Panc1 (cell line): ENCODE measurements around the gene RPL14. TPM values are rescaled to one million over a fixed set of nuclear protein-coding genes. Genes with fewer than 3 reads are reported as not detected.

Experiments used
- ATAC-seq: fragments of 200-7000 bp; cut with Tn5 transposase; 2 replicates; pipeline ENCODE4 v1.9.1; 2020; ENCODE audit warnings: mild to moderate bottlenecking, moderate library complexity
- BruUV-seq: library from RNA; stranded (reverse); fragments of 400-500 nt; replicated peaks from 2 replicates; lab custom pipeline; 2021; lab: Mats Ljungman, UMichigan
- CTCF ChIA-PET: fragments of 300-600 bp; sonication (Branson Sonifier 250); formaldehyde crosslinking; loops from one replicate; lab custom pipeline; 2022; ENCODE audit warnings: antibody characterized with exemption; lab: Charles Lee
- POLR2A ChIA-PET: fragments of 300-600 bp; sonication (Branson Sonifier 250); formaldehyde crosslinking; loops from one replicate; lab custom pipeline; 2022; ENCODE audit warnings: antibody characterized with exemption; lab: Charles Lee
- DNase-seq: peaks from one replicate; pipeline ENCODE4 v3.0.0-alpha.2; 2010; ENCODE audit warnings: low read depth, low spot score
- H3K27ac ChIP-seq: 2 replicates; pipeline ENCODE4 v1.5.1; 2011; ENCODE audit warnings: mild to moderate bottlenecking, low read length, inconsistent platforms
- H3K27me3 ChIP-seq: fragments of 200-500 bp; sonication (Bioruptor generic); 2 replicates; pipeline ENCODE4 v1.6.0; 2014; ENCODE audit warnings: low read length, inconsistent platforms; ENCODE audit not compliant: control insufficient read depth, insufficient read depth
- H3K36me3 ChIP-seq: fragments of 200-500 bp; sonication (Bioruptor generic); 2 replicates; pipeline ENCODE4 v1.5.1; 2014; ENCODE audit warnings: inconsistent platforms, mild to moderate bottlenecking, low read length, moderate library complexity; ENCODE audit not compliant: control insufficient read depth, insufficient read depth
- H3K4me1 ChIP-seq: 2 replicates; pipeline ENCODE4 v1.5.1; 2011; ENCODE audit warnings: inconsistent platforms, mild to moderate bottlenecking, low read length, moderate library complexity; ENCODE audit not compliant: control insufficient read depth, insufficient read depth
- H3K4me3 ChIP-seq, 2 experiments: 2 replicates each; pipeline ENCODE4 v1.5.1; 2011 to 2012; ENCODE audit warnings: low read depth in 2 of 2, low read length in 2 of 2, mild to moderate bottlenecking in 2 of 2, inconsistent platforms in 1 of 2, moderate library complexity in 1 of 2
- H3K9me3 ChIP-seq: fragments of 200-500 bp; sonication (Bioruptor generic); 2 replicates; pipeline ENCODE4 v1.5.1; 2014; ENCODE audit warnings: low read depth, mild to moderate bottlenecking, inconsistent platforms, low read length, moderate library complexity; ENCODE audit not compliant: control insufficient read depth, insufficient read depth
- POLR2AphosphoS5 ChIP-seq: IDR thresholded peaks from 2 replicates; pipeline ENCODE4 v1.6.1; 2012; ENCODE audit warnings: mild to moderate bottlenecking, low read depth, low read length, moderate library complexity
- SIN3A ChIP-seq: IDR thresholded peaks from 2 replicates; pipeline ENCODE4 v1.6.1; 2012; ENCODE audit warnings: low read depth, mild to moderate bottlenecking, low read length, moderate library complexity, borderline replicate concordance; ENCODE audit not compliant: insufficient read depth
- TCF7L2 ChIP-seq: IDR thresholded peaks from 2 replicates; pipeline ENCODE4 v1.6.1; 2011; ENCODE audit warnings: mild to moderate bottlenecking, low read depth, low read length, inconsistent platforms
- in situ Hi-C: cut with HindIII; loops from 2 replicates; pipeline ENCODE4 v1.10.0; 2016; ENCODE audit warnings: low sequenced_read_pairs, low pct_unique_long_range_greater_than_20kb
- intact Hi-C: fragments of 100-400 bp; cut with micrococcal nuclease; formaldehyde crosslinking; loops from one replicate; pipeline ENCODE4 v1.10.0; 2022; ENCODE audit not compliant: unreplicated experiment
- total RNA-seq: library from RNA; stranded (reverse); gene quantifications from one replicate; pipeline ENCODE4 v1.2.1, GENCODE V29; 2021; ENCODE audit not compliant: unreplicated experiment
- TF ChIP-seq, protein P1 (sequence below): fragments of 450-650 bp; IDR thresholded peaks from 2 replicates; pipeline ENCODE4 v1.5.1; 2017; ENCODE audit warnings: mild to moderate bottlenecking
- TF ChIP-seq, protein P2 (sequence below), 2 experiments: IDR thresholded peaks; 2 replicates each; pipeline ENCODE4 v1.6.1; 2011 to 2012; ENCODE audit warnings: low read depth in 2 of 2, control low read depth in 1 of 2, low read length in 1 of 2, mild to moderate bottlenecking in 1 of 2, moderate library complexity in 1 of 2; ENCODE audit not compliant: insufficient read depth in 1 of 2

RPL14 gene
- total RNA-seq, 1 experiment from 2014 or later: 1,134 TPM

GRCh38 chr3:40505599-40506462 lies 48.7 kb downstream of the RPL14 start, which contains the start of gene ZNF620:
Gene ZNF620 (plus strand): TSS chr3:40506039. CDS start chr3:40506353, 314 bp downstream.
- peak within 1 kb of the TSS; percentile 49 for H3K27ac ChIP-seq
- H3K4me1 ChIP-seq: no peaks in the 10 kb centered on the region; the same call in 1 of the 2 replicates
- peaks cover 2% of the 10 kb centered on the region; the same call in 1 of the 2 replicates for H3K36me3 ChIP-seq
- TF ChIP-seq SIN3A: no peak
- TF ChIP-seq, protein P1, sequence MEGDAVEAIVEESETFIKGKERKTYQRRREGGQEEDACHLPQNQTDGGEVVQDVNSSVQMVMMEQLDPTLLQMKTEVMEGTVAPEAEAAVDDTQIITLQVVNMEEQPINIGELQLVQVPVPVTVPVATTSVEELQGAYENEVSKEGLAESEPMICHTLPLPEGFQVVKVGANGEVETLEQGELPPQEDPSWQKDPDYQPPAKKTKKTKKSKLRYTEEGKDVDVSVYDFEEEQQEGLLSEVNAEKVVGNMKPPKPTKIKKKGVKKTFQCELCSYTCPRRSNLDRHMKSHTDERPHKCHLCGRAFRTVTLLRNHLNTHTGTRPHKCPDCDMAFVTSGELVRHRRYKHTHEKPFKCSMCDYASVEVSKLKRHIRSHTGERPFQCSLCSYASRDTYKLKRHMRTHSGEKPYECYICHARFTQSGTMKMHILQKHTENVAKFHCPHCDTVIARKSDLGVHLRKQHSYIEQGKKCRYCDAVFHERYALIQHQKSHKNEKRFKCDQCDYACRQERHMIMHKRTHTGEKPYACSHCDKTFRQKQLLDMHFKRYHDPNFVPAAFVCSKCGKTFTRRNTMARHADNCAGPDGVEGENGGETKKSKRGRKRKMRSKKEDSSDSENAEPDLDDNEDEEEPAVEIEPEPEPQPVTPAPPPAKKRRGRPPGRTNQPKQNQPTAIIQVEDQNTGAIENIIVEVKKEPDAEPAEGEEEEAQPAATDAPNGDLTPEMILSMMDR: peak; percentile 53
- TF ChIP-seq TCF7L2: no peak
- in situ Hi-C loops (no loop called here), intact Hi-C loops (no loop called here)
- ChIA-PET POLR2A (interaction anchor here (0.6 kb wide), 1 partner anchor 48 kb away, joined by 3 read pairs; no protein-coding TSS in a partner anchor), CTCF (no interaction called here)
- no peak for DNase-seq
- H3K4me3 ChIP-seq: peak within 1 kb of the TSS; percentile 62 to 67
- no peaks in the 10 kb centered on the region for H3K27me3 ChIP-seq
- peak; percentile 89 for ATAC-seq
- no peaks in the 10 kb centered on the region for H3K9me3 ChIP-seq
- BruUV-seq: no TSS peak

- DNase-seq (no peak), ATAC-seq (no peak)
- POLR2A ChIA-PET: no interaction called here
- BruUV-seq: no TSS peak
- intact Hi-C loops (no loop called here), in situ Hi-C loops (no loop called here)
- Histone ChIP-seq H3K9me3 (no peaks in the 10 kb centered on the region), H3K36me3 (peaks cover 2% of the 10 kb centered on the region; the same call in 1 of the 2 replicates), H3K4me3 (no peak overlapping the region), H3K4me1 (no peaks in the 10 kb centered on the region; the same call in 1 of the 2 replicates), H3K27ac (no peak overlapping the region), H3K27me3 (no peaks in the 10 kb centered on the region)
- CTCF ChIA-PET: no interaction called here
- TF ChIP-seq, protein P2, sequence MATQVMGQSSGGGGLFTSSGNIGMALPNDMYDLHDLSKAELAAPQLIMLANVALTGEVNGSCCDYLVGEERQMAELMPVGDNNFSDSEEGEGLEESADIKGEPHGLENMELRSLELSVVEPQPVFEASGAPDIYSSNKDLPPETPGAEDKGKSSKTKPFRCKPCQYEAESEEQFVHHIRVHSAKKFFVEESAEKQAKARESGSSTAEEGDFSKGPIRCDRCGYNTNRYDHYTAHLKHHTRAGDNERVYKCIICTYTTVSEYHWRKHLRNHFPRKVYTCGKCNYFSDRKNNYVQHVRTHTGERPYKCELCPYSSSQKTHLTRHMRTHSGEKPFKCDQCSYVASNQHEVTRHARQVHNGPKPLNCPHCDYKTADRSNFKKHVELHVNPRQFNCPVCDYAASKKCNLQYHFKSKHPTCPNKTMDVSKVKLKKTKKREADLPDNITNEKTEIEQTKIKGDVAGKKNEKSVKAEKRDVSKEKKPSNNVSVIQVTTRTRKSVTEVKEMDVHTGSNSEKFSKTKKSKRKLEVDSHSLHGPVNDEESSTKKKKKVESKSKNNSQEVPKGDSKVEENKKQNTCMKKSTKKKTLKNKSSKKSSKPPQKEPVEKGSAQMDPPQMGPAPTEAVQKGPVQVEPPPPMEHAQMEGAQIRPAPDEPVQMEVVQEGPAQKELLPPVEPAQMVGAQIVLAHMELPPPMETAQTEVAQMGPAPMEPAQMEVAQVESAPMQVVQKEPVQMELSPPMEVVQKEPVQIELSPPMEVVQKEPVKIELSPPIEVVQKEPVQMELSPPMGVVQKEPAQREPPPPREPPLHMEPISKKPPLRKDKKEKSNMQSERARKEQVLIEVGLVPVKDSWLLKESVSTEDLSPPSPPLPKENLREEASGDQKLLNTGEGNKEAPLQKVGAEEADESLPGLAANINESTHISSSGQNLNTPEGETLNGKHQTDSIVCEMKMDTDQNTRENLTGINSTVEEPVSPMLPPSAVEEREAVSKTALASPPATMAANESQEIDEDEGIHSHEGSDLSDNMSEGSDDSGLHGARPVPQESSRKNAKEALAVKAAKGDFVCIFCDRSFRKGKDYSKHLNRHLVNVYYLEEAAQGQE (IDR thresholded peaks at IDR 0.05; ENCODE audit: insufficient read depth in 1 of 2, low read depth in 2 of 2, low read length in 1 of 2): no peak
- TF ChIP-seq TCF7L2 (no peak), SIN3A (no peak), POLR2AphosphoS5 (no peak)
- TF ChIP-seq, protein P1: no peak
Observed at GRCh38 chr3:40511031-40511718, 54.0 kb downstream of the RPL14 start.
